ENCODE measurements around the gene ENO2. TPM values are rescaled to one million over a fixed set of nuclear protein-coding genes. Genes with fewer than 3 reads are reported as not detected.

The ENO2 gene
- total and polyA plus RNA-seq, 2 experiments from 2014 or later, result 43.5 to 53.5 TPM

DNA sequence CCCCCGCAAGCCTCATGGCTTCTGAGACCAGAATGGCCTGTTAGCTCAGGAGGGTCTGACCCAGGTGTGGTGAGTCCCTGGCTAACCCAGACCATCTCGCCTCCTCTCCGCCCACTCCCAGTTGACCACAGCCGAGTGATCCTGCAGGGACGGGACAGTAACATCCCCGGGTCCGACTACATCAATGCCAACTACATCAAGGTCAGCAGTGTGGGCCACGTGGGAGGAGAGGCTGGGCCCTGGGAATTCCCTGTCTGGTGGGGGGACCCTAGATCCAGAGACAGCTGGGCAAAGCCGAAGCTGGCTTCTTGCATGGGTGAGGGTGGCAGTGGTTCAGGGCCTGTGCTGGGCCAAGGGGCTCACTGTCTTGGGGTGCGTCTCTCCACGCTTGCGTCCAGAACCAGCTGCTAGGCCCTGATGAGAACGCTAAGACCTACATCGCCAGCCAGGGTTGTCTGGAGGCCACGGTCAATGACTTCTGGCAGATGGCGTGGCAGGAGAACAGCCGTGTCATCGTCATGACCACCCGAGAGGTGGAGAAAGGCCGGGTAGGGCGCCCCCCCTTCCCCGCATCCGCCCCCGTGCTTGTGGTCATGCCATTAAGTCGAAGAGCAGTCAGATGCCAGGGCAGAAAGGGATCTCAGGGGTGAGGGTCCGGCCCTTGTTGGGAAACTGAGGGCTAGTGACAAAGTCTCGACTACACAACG is 41.8 kb downstream of the ENO2 start:
- Histone ChIP-seq H3K4me3 (no peak overlapping the region), H3K4me2 (no peak overlapping the region), H3F3A (replicated peaks; ENCODE audit: low read depth) (peaks cover 3% of the 10 kb centered on the region; the same call in 1 of the 2 replicates), H4K20me1 (replicated peaks; ENCODE audit: insufficient read depth) (no peaks in the 10 kb centered on the region), H3K36me3 (ENCODE audit: insufficient read depth) (no peaks in the 10 kb centered on the region), H3K79me2 (replicated peaks; ENCODE audit: insufficient read depth) (no peaks in the 10 kb centered on the region), H3K27me3 (ENCODE audit: insufficient read depth) (no peaks in the 10 kb centered on the region), H3K4me1 (ENCODE audit: insufficient read depth) (peaks cover 22% of the 10 kb centered on the region), H3K9me2 (ENCODE audit: insufficient read depth) (no peaks in the 10 kb centered on the region), H2AFZ (no peak overlapping the region), H3K27ac (ENCODE audit: low read depth) (no peak overlapping the region)
- H3K9me3 Mint-ChIP-seq, result no peaks in the 10 kb centered on the region
- peaks cover 19% of the 10 kb centered on the region for H3K27me3 Mint-ChIP-seq (ENCODE audit: insufficient read depth, low read depth, poor library complexity)
- TF ChIP-seq NANOG (IDR thresholded peaks at IDR 0.05; ENCODE audit: borderline replicate concordance), result no peak
- TF ChIP-seq EZH2 (IDR thresholded peaks at IDR 0.05; ENCODE audit: low read depth, unreplicated experiment), result no peak
- no peak for TF ChIP-seq ZNF331 (CRISPR knock-in tag; IDR thresholded peaks at IDR 0.05; ENCODE audit: low read depth)
- TF ChIP-seq ZNF114 (CRISPR knock-in tag; IDR thresholded peaks at IDR 0.05), result no peak
- TF ChIP-seq, protein P1, sequence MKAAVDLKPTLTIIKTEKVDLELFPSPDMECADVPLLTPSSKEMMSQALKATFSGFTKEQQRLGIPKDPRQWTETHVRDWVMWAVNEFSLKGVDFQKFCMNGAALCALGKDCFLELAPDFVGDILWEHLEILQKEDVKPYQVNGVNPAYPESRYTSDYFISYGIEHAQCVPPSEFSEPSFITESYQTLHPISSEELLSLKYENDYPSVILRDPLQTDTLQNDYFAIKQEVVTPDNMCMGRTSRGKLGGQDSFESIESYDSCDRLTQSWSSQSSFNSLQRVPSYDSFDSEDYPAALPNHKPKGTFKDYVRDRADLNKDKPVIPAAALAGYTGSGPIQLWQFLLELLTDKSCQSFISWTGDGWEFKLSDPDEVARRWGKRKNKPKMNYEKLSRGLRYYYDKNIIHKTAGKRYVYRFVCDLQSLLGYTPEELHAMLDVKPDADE (IDR thresholded peaks at IDR 0.05), result no peak
- TF ChIP-seq, protein P2, sequence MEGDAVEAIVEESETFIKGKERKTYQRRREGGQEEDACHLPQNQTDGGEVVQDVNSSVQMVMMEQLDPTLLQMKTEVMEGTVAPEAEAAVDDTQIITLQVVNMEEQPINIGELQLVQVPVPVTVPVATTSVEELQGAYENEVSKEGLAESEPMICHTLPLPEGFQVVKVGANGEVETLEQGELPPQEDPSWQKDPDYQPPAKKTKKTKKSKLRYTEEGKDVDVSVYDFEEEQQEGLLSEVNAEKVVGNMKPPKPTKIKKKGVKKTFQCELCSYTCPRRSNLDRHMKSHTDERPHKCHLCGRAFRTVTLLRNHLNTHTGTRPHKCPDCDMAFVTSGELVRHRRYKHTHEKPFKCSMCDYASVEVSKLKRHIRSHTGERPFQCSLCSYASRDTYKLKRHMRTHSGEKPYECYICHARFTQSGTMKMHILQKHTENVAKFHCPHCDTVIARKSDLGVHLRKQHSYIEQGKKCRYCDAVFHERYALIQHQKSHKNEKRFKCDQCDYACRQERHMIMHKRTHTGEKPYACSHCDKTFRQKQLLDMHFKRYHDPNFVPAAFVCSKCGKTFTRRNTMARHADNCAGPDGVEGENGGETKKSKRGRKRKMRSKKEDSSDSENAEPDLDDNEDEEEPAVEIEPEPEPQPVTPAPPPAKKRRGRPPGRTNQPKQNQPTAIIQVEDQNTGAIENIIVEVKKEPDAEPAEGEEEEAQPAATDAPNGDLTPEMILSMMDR (conservative IDR thresholded peaks at IDR 0.05; ENCODE audit: low read depth in 2 of 2), result no peak
- TF ChIP-seq EZH2phosphoT487 (IDR thresholded peaks at IDR 0.05; ENCODE audit: unreplicated experiment), result no peak
- no peak for TF ChIP-seq CREB1 (CRISPR knock-in tag; IDR thresholded peaks at IDR 0.05; ENCODE audit: low read depth)
- no peak for TF ChIP-seq STAT1 (IDR thresholded peaks at IDR 0.05; ENCODE audit: unreplicated experiment)
- TF ChIP-seq, protein P3, sequence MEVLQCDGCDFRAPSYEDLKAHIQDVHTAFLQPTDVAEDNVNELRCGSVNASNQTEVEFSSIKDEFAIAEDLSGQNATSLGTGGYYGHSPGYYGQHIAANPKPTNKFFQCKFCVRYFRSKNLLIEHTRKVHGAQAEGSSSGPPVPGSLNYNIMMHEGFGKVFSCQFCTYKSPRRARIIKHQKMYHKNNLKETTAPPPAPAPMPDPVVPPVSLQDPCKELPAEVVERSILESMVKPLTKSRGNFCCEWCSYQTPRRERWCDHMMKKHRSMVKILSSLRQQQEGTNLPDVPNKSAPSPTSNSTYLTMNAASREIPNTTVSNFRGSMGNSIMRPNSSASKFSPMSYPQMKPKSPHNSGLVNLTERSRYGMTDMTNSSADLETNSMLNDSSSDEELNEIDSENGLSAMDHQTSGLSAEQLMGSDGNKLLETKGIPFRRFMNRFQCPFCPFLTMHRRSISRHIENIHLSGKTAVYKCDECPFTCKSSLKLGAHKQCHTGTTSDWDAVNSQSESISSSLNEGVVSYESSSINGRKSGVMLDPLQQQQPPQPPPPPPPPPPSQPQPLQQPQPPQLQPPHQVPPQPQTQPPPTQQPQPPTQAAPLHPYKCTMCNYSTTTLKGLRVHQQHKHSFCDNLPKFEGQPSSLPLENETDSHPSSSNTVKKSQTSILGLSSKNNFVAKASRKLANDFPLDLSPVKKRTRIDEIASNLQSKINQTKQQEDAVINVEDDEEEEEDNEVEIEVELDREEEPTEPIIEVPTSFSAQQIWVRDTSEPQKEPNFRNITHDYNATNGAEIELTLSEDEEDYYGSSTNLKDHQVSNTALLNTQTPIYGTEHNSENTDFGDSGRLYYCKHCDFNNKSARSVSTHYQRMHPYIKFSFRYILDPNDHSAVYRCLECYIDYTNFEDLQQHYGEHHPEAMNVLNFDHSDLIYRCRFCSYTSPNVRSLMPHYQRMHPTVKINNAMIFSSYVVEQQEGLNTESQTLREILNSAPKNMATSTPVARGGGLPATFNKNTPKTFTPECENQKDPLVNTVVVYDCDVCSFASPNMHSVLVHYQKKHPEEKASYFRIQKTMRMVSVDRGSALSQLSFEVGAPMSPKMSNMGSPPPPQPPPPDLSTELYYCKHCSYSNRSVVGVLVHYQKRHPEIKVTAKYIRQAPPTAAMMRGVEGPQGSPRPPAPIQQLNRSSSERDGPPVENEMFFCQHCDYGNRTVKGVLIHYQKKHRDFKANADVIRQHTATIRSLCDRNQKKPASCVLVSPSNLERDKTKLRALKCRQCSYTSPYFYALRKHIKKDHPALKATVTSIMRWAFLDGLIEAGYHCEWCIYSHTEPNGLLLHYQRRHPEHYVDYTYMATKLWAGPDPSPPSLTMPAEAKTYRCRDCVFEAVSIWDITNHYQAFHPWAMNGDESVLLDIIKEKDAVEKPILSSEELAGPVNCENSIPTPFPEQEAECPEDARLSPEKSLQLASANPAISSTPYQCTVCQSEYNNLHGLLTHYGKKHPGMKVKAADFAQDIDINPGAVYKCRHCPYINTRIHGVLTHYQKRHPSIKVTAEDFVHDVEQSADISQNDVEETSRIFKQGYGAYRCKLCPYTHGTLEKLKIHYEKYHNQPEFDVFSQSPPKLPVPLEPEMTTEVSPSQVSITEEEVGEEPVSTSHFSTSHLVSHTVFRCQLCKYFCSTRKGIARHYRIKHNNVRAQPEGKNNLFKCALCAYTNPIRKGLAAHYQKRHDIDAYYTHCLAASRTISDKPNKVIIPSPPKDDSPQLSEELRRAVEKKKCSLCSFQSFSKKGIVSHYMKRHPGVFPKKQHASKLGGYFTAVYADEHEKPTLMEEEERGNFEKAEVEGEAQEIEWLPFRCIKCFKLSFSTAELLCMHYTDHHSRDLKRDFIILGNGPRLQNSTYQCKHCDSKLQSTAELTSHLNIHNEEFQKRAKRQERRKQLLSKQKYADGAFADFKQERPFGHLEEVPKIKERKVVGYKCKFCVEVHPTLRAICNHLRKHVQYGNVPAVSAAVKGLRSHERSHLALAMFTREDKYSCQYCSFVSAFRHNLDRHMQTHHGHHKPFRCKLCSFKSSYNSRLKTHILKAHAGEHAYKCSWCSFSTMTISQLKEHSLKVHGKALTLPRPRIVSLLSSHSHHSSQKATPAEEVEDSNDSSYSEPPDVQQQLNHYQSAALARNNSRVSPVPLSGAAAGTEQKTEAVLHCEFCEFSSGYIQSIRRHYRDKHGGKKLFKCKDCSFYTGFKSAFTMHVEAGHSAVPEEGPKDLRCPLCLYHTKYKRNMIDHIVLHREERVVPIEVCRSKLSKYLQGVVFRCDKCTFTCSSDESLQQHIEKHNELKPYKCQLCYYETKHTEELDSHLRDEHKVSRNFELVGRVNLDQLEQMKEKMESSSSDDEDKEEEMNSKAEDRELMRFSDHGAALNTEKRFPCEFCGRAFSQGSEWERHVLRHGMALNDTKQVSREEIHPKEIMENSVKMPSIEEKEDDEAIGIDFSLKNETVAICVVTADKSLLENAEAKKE (CRISPR knock-in tag; IDR thresholded peaks at IDR 0.05), result no peak
- TF ChIP-seq JUNB (IDR thresholded peaks at IDR 0.05; ENCODE audit: unreplicated experiment), result no peak
- TF ChIP-seq POLR2AphosphoS5 (IDR thresholded peaks at IDR 0.05; ENCODE audit: low read depth), result no peak
- TF ChIP-seq, protein P4, sequence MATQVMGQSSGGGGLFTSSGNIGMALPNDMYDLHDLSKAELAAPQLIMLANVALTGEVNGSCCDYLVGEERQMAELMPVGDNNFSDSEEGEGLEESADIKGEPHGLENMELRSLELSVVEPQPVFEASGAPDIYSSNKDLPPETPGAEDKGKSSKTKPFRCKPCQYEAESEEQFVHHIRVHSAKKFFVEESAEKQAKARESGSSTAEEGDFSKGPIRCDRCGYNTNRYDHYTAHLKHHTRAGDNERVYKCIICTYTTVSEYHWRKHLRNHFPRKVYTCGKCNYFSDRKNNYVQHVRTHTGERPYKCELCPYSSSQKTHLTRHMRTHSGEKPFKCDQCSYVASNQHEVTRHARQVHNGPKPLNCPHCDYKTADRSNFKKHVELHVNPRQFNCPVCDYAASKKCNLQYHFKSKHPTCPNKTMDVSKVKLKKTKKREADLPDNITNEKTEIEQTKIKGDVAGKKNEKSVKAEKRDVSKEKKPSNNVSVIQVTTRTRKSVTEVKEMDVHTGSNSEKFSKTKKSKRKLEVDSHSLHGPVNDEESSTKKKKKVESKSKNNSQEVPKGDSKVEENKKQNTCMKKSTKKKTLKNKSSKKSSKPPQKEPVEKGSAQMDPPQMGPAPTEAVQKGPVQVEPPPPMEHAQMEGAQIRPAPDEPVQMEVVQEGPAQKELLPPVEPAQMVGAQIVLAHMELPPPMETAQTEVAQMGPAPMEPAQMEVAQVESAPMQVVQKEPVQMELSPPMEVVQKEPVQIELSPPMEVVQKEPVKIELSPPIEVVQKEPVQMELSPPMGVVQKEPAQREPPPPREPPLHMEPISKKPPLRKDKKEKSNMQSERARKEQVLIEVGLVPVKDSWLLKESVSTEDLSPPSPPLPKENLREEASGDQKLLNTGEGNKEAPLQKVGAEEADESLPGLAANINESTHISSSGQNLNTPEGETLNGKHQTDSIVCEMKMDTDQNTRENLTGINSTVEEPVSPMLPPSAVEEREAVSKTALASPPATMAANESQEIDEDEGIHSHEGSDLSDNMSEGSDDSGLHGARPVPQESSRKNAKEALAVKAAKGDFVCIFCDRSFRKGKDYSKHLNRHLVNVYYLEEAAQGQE (IDR thresholded peaks at IDR 0.05; ENCODE audit: unreplicated experiment), result no peak
- DNase-seq (ENCODE audit: low spot score) (no peak), ATAC-seq (no peak)
- H3K4me3 Mint-ChIP-seq, result no peak overlapping the region
- peaks cover 35% of the 10 kb centered on the region for H3K4me1 Mint-ChIP-seq
- no peaks in the 10 kb centered on the region; the same call in 2 of the 3 replicates for H3K36me3 Mint-ChIP-seq (ENCODE audit: low read depth)
- peak overlapping the region; percentile 31; the same call in 1 of the 2 replicates for H3K27ac Mint-ChIP-seq

Measured in GM23338 (cell line).